Measurements from ENCODE around the gene AGAP1. TPM values are rescaled to one million over a fixed set of nuclear protein-coding genes. Genes with fewer than 3 reads are reported as not detected.

The AGAP1 gene
- total RNA-seq, 6 experiments from 2014 or later, result 8.1 to 11.2 (median 9.8) TPM

GRCh38 chr2:235910067-235910466 lies 416.2 kb downstream of the AGAP1 start:
- intact Hi-C loops (cut with DNase I), result no loop called here
- H3K27ac ChIP-seq, result no peak overlapping the region
- H3K4me1 ChIP-seq, result no peaks in the 10 kb centered on the region
- no peak for ATAC-seq
- TF ChIP-seq CTCF (IDR thresholded peaks at IDR 0.05) (no peak), POLR2A (IDR thresholded peaks at IDR 0.05) (no peak)
- WGBS (ENCODE audit: insufficient coverage, low coverage, low lambda C conversion rate, missing lambda C conversion rate), result 93% methylated on average over 2 of the region's 3 CpGs
- no peaks in the 10 kb centered on the region for H3K36me3 ChIP-seq
- no peak overlapping the region for H3K4me3 ChIP-seq
- no peaks in the 10 kb centered on the region for H3K9me3 ChIP-seq
- no peak for DNase-seq
- H3K27me3 ChIP-seq, result no peaks in the 10 kb centered on the region

- TF ChIP-seq CTCF (IDR thresholded peaks at IDR 0.05) (no peak), POLR2A (IDR thresholded peaks at IDR 0.05) (no peak)
- no peak for ATAC-seq
- WGBS (ENCODE audit: insufficient coverage, low coverage, low lambda C conversion rate, missing lambda C conversion rate), result 93% methylated on average over 3 of the region's 6 CpGs
Measured at GRCh38 chr2:235911125-235911524, 417.3 kb downstream of the AGAP1 start.

GRCh38 chr2:235911633-235912233 lies 417.9 kb downstream of the AGAP1 start:
- no peak overlapping the region for H3K27ac ChIP-seq
- TF ChIP-seq CTCF (IDR thresholded peaks at IDR 0.05) (no peak), POLR2A (IDR thresholded peaks at IDR 0.05) (no peak)
- no peaks in the 10 kb centered on the region for H3K27me3 ChIP-seq
- no peak for DNase-seq
- no peak overlapping the region for H3K4me3 ChIP-seq
- intact Hi-C loops (cut with DNase I), result no loop called here
- ATAC-seq, result no peak
- WGBS (ENCODE audit: insufficient coverage, low coverage, low lambda C conversion rate, missing lambda C conversion rate), result 78% methylated on average over 5 of the region's 10 CpGs
- H3K9me3 ChIP-seq, result no peaks in the 10 kb centered on the region
- no peaks in the 10 kb centered on the region for H3K4me1 ChIP-seq
- no peaks in the 10 kb centered on the region for H3K36me3 ChIP-seq

More at GRCh38 chr2:235911125-235911524, 417.3 kb downstream of the AGAP1 start:
- H3K36me3 ChIP-seq, result no peaks in the 10 kb centered on the region
- H3K4me3 ChIP-seq, result no peak overlapping the region
- H3K4me1 ChIP-seq, result no peaks in the 10 kb centered on the region
- DNase-seq, result no peak
- H3K27me3 ChIP-seq, result no peaks in the 10 kb centered on the region
- H3K9me3 ChIP-seq, result no peaks in the 10 kb centered on the region
- no peak overlapping the region for H3K27ac ChIP-seq
- intact Hi-C loops (cut with DNase I), result no loop called here

- WGBS (ENCODE audit: insufficient coverage, low coverage, low lambda C conversion rate, missing lambda C conversion rate), result 100% methylated on average over 5 of the region's 9 CpGs
- intact Hi-C loops (cut with DNase I), result no loop called here
- H3K36me3 ChIP-seq, result no peaks in the 10 kb centered on the region
Measured at GRCh38 chr2:235914756-235915155, 420.9 kb downstream of the AGAP1 start.

More at GRCh38 chr2:235914756-235915155, 420.9 kb downstream of the AGAP1 start:
- Histone ChIP-seq H3K9me3 (no peaks in the 10 kb centered on the region), H3K27me3 (no peaks in the 10 kb centered on the region), H3K27ac (no peak overlapping the region), H3K4me3 (no peak overlapping the region), H3K4me1 (no peaks in the 10 kb centered on the region)
- TF ChIP-seq POLR2A (IDR thresholded peaks at IDR 0.05) (no peak), CTCF (IDR thresholded peaks at IDR 0.05) (no peak)
- ATAC-seq (no peak), DNase-seq (no peak)

All from right lobe of liver (tissue), 6 donors.